T1000 (cell line): ENCODE measurements around the gene PLCB1.
"Not testable (repeated sequence)": the region's sequence is repeated elsewhere in the genome, so short reads cannot be mapped to it uniquely, and the experiment has no call there.

Source experiments
- DNase-seq: peaks from one replicate; lab custom pipeline; 2025; ENCODE audit warnings: mixed read lengths; lab: John Stamatoyannopoulos, UW

PLCB1 gene

GRCh38 chr20:8834851-8835250, 702.8 kb downstream of the PLCB1 start:
- no peak for DNase-seq

- DNase-seq: no peak
Measured at GRCh38 chr20:8837396-8837795, 705.3 kb downstream of the PLCB1 start.

DNA sequence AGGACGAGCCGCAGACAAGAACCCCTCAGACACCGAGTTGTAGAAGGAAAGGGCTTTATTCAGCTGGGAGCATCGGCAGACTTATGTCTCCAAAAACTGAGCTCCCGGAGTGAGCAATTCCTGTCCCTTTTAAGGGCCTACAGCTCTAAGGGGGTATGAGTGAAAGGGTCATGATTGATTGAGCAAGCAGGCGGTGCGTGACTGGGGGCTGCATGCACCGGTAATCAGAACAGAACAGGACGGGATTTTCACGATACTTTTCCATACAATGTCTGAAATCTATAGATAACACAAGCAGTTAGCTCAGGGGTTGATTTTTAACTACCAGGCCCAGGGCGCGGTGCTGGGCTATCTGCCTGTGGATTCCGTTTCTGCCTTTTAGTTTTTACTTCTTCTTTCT, 710.5 kb downstream of the PLCB1 start:
- DNase-seq: no peak

GRCh38 chr20:8844179-8844578, 712.1 kb downstream of the PLCB1 start:
- DNase-seq: no peak

DNA sequence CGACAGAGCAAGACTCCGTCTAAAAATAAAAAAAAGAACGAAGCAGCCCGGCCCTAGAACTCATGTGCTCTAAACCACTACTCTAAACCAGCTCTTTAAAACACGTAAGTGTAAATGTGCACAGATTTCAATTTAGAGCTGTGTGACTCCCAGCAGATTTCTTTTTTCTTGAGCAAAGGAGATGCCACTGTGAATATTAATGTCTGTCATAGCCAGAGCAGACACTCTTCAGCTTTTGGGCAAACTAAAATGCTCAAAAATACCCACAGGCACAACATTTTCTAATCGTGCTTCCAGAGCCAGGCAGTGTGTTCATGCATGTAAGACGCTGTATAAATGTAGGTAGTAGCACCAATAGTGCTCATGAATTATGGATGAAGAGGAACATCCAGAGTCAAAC, 717.9 kb downstream of the PLCB1 start:
- no peak for DNase-seq

DNA sequence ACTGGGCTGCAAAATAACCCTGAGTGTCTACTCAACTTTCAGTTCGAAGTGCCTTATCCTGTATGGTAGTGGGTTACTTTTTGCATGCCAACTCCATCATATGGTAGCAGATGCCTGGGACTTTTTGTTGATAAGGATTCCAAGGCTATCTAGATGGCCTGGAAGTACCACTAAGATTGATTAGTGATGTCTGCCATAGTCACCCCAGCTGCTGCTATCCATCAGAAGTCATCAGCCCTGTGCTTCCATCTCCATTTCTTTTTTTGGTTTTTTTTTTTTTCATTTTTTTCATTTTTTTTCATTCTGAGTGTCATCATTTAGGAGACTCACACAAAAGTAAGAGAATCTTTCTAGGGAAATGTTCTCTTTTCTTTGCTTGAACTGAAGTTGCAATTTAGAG, 719.4 kb downstream of the PLCB1 start:
- DNase-seq: no peak

DNA sequence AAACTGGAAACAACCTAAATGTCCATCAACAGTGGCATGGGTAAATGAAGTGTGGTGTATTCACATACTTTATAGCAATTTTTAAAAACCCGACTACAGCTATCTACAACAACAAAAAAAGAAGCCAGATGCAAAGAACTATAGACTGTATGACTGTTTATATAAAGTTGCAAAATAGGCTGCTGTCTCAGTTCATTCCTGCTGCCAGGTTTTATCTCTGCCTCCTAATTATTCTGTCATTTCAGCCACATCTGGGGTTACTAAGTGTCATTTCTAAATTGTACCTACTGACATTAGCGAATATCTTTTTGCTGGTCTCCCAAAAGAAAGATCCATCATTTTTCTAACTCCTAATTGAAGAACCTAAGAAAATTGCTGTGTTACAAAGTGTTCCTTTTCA, 719.9 kb downstream of the PLCB1 start:
- not testable (repeated sequence) for DNase-seq

- not testable (repeated sequence) for DNase-seq
Measured at GRCh38 chr20:8853211-8853610, 721.1 kb downstream of the PLCB1 start.

- DNase-seq: no peak
Measured at GRCh38 chr20:8853805-8854338, 721.8 kb downstream of the PLCB1 start.

DNA sequence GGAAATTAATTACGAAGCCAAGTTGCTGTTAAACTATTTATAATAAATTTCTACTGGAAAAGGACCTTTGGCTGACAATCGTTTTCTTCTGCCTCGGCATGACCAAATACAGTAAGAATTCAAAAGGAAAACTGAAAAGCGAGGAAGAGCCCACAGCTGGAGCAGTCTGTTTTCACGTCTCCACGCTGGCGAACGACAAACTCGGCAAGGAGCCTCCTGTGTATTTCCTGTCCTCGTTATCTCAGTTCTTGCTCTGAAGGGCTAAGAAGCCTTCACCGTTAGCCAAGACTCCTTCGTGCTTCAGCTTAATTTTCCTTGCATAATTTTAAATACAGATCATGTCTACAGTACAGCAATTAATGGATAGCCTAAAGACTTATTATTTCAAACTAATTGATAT, 722.5 kb downstream of the PLCB1 start:
- DNase-seq: no peak

DNA sequence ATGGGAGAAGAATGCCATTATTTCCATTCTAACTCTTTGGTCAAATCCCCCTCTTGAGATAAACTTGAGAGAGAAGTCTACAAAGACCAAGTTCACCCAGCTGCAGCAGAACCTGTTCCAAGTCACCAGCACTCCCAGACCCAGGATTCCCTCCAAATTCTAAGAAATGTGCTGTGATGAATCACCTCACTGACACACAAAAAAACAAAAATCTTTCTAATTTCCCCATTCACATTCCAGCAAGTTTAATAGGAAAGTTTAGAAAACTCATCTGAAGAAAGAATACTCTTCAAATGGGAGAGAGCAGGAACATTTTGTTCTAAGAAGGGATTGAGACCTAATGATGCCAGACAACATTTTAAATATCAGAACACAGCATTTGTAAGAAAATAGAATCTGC, 723.2 kb downstream of the PLCB1 start:
- DNase-seq: no peak

GRCh38 chr20:8856668-8857067, 724.6 kb downstream of the PLCB1 start:
- no peak for DNase-seq

DNA sequence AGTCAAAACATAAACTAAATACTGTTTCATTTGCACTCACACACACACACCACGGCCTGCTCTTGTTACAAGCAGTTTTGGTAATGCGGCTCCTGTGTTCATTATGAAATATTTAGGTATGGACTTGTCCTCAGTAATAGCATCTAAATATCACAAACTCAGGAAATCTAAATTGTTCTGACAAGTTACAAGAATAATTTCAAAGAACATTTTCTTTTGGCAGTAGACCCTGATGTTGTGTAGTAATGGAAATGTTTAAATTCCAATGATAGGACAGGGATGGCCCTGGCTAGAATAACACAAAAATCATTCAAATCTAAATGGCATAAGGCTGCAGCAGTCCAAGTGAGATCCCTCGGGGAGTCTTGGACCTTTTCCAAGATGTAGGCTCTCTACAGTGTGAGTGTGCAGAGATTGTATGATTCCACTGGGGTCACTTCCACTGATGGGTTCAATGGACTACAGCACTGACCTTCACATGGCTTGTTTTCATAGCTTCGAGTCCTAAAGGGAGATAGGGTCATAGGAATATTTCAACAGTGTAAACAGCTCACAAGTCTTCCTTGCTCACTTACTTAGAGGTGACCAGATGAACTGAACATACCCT, 726.2 kb downstream of the PLCB1 start:
- no peak for DNase-seq

DNA sequence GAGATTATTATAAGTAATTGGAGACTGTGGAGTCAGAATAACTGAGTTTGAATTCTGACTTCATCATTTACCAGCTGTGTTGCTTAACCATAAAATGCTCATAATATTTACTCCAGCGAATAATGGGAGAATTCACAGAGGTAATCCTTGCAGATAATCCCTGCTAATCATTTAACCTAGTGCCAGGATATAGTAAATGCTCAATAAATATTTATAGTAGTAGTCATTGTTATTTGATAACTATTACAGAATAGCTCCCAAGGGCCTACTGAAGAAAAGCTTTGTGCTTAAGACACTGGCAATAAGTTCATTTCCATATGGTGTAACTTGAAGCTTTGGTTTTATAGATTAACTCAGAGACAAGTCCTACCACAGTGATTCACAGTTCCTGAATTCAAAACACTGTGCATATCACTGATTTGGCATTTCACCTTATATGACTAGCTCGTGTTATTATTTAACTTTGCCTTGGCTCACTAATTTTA, 728.0 kb downstream of the PLCB1 start:
- no peak for DNase-seq

DNA sequence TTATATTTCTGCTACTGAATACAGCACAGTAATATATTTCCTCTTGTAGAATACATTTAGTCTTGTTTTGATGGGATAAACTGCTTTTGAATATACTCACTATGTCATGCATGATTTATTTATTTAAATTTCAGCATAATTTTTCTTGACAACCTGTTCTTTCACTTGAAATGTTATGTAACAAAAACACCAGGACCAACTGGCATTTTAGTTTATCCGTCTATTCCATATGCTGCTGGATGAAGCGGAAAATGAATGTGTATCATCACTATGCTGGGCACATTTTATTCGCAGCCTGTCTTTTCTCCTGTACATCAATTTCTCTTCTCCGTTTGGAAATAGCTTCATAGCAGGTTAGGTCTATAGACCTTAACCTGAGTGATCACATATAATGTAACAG, 730.0 kb downstream of the PLCB1 start:
- no peak for DNase-seq

- DNase-seq: no peak
Measured at GRCh38 chr20:8865636-8866035, 733.6 kb downstream of the PLCB1 start.

DNA sequence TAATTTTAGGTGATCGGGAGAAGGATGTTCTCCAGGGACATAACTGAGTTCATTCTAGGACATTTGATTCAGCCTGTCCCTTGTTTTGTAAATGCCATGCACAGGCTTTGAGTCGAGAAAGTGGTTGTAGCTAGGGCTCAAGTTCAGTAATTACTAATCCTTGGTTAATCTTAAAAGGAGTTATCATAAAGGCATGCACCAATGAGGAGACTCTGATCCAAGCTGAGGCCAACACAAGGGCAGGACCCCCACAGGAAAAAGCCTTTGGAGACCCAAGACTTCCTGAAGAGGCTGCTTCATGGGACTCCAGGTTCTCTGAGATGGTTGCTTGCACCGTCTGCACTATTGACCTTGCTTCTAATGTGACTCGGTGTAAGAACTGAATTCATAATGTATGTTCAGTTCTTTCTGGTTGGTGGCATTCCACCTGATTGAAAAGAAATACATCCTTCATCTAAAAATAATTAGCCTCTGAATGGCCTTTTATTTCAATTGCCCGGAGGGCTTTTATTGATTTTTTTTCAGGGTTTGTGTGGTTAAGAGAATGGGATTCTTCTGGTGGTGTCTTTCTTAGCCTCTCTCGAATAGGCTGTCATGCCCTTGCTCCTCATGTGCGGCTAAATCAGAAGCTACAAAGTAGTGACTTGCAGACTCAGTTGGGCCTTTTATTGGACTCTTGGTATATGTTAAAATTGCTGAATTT, 735.1 kb downstream of the PLCB1 start:
- DNase-seq: no peak

DNA sequence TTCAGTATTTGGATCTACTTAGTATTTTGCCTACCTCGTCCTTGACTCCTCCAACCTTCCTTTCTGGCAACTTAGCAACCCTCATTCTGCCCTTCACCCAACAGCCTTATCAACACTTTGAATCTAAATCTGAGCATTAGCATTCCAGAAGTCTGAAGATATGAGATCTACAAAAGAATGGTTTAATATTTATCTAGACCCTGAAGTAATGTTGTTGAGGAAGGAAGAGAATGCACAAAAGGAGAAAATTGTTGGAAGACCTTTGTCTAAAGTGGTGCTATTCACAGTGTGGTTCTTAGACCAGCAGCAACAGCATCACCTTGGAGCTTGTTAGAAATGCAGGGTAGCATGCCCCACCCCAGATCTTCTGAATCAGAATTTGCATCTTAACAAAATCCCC, 738.6 kb downstream of the PLCB1 start:
- no peak for DNase-seq

- DNase-seq: no peak
Measured at GRCh38 chr20:8874437-8874836, 742.4 kb downstream of the PLCB1 start.

DNA sequence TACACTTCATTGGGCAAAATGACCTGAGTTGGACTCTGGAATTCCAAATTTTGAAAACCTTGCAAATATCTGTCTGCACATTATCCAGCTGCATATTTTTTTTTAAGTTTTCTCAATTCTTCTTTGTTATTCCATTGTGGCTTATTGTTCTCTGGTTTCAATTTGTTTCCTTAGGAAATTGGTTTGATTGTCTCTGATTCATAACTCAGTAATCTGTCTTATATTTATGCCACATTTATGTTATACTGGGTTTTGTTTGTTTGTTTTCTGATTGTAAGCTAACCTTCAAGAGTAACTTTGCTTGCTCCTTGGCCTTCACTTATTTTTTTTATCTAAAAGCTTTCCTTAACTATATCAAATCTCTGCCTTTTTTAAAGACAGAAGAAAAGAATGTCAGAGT, 743.5 kb downstream of the PLCB1 start:
- DNase-seq: no peak

- no peak for DNase-seq
Measured at GRCh38 chr20:8876366-8876765, 744.3 kb downstream of the PLCB1 start.

DNA sequence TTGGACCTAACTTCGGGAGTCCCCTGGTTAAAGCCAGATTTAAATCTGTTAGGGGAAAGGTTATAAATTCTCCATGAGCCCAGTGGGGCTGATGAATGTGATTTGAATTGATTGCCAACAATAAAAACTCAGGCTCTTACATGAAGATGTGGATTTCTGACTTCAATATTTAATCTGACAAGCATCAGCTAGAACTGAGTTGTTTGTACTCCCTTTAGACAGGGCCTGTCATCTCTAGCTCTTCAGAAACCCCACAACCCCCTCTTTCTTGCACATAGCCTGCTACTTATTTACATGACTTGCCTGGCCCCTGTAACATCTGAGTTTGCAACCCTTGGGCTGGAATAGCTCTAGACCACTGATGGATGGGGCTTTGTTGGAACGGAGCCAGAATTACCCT, 745.2 kb downstream of the PLCB1 start:
- DNase-seq: no peak

- DNase-seq: no peak
Measured at GRCh38 chr20:8879669-8880068, 747.6 kb downstream of the PLCB1 start.
